GM19324 (cell line): Measurements from ENCODE around the gene MS4A4A.

Experiments used
- ATAC-seq: cut with Tn5 transposase; IDR thresholded peaks from one replicate; pipeline ENCODE4 v1.9.1; 2021; ENCODE audit warnings: mild to moderate bottlenecking, moderate library complexity; ENCODE audit not compliant: unreplicated experiment, low FRiP score

Gene MS4A4A

GRCh38 chr11:60345489-60345888, 65.0 kb downstream of the MS4A4A start:
- ATAC-seq = no peak

- ATAC-seq = no peak
Measured at GRCh38 chr11:60347084-60347797, 66.8 kb downstream of the MS4A4A start.

GRCh38 chr11:60348116-60348515, 67.7 kb downstream of the MS4A4A start:
- ATAC-seq = no peak

- no peak for ATAC-seq
Measured at GRCh38 chr11:60349990-60350389, 69.5 kb downstream of the MS4A4A start.

- ATAC-seq = no peak
Measured at GRCh38 chr11:60357771-60358170, 77.3 kb downstream of the MS4A4A start.
